ENCODE results near the gene UBE2QL1.
A peak's percentile ranks its signal among the peaks of the same experiment; 100 is the strongest.

UBE2QL1 gene

DNA sequence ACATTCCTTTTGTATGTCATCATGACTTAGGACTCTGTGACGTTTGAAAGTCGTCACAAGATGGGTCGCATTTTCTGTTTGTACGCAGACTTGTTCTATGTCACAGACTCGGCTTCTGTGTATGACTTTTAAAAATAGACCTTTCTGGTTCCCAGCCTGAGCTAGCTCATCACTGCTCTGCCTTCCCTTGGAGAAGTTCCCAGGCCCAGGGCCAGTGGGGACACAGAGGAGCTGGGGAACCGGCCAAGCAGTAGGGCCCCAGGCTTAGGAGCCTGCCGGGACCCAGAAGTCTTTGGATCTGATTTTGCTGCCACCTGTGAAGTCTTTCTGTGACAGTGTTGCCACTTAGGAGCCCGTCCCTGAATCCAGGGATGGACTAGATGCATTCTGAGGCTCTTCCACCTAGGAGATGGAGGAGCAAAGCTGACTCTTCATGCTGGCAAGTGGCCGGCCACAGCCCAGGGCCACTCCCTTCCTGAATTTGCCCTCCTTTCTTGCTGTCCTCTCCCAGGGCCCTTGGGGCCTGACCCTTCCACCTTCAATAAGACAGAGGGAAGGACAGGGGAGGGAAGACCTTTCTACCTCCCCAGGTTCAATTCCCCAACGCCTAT, 18.1 kb upstream of the UBE2QL1 start:
- peak; percentile 17 for DNase-seq

DNA sequence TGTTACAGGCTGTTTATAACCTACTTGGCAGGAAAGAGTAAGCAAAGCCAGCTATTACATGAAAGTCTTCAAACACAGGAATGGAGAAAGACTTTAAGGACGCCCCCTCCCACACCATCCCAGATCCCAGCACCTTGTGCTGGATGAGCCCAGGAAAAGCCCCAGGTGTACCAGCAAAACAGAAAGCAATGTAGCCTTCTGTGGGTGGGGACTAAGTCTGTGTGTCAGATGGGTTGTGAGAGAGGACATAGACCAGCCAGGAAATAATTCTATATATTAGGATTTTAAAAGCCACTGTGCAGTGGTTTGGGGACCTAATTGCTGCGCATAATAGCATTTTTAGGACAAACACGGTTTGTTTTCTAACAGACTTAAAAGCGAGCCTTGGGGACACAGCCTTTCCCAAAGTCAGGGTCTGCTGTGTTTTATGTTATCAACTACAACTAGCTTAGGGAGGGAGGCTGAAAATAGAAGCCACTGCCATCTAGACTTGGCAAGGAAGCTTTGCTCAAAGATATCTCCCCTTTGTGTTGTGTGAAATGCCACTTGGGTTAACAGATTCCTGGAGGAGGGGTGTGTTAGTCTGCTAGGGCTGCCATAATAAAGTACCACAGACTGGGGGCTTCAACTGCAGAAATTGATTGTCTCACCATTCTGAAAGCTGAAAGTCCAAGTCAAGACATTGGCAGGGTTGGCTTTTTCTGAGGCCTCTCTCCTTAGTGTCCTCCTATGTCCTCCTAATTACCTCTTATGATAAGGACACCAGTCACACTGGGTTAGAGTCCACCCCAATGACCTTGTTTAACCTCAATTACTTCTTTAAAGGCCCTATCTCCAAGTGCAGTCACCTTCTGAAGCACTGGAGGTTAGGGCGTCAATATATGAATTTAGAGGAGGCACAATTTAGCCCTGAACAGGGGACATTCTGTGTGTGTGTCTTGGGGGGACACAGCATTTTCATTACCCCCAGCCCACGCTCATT, 17.2 kb upstream of the UBE2QL1 start:
- peak; percentile 4 for DNase-seq

DNA sequence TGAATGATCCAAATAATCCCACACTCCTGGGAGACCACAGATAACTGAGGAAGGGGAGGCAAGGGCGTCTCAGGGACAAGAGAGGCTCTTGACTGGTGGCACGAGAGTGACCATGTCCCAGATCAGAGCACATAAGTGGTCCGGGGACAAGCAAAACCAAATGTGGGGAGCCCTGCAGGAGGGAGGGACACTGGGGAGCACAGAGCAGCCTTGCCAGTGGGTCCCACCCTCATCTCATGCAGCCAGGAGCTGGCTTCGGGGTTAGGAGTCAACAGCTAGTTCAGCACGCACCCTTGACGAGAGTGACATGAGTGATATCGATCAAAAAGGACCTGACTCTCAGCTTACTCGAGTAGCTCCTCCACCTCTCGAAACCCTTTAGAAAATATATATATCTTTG, 16.5 kb upstream of the UBE2QL1 start:
- no peak for DNase-seq

DNA sequence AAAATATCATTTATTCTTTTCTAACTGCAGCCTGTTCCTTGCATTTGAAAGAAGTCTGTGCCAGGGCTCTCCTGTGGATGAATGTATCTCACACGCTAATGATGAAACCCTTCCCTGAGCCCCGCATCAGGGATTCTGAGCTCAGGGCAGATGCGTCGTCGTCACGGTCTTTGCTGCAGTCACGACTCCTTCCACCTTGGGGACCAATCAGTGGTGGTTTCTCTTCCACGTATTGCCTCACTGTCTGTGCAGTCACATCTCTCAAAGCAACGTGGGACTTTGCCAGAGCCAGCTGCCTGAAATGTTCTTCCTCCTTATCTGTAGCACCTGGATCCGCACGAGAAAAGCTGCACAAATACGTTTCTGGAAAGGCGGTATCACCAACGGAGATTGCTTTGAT, 13.9 kb upstream of the UBE2QL1 start:
- DNase-seq, result peak; percentile 49

DNA sequence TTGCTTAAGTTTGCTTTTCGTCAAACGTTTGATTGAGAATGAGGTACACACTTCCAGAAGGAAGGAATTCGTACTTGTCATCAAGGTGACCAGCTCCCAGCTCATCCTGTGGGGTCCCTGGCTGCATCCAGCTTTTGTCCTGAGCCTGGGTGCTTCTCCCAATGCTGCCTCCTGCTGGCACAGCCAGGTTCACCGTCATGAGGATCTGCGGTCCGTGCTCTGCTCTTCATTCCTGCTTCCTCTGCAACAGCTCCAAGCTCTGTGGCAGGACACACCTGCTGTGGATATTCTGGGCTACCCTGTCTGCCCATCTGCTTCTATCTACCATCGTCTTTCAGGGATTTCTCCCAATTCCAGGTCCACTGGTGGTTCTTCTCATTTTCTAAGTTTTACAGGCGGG, 13.3 kb upstream of the UBE2QL1 start:
- DNase-seq, result peak; percentile 54

DNA sequence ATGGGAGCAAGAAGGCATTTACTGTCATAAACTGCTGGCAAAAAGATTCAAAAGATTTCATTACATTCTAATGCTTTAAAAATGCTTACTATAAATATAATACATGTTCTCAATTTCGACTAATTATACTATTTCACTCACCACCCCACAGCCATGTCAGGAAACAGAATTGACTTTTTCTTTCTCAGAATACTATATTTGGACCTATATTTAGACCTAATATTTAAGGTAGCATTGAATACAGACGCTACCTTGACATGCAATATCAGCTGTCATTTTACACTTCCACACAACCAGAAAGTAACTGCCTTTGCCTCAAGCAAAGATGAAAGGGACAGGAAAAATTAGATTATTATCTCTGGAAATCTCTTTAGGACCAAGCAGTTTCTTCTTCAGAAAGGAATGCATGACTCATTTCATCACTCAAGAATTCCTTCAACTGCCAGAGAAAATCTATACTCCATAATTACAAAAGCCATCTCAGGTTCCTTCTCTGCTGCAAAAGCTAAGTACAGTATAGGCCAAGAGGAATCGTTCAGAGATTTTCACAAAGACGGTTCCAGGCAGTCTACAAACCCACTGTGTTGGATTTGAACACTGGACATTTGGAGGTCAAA, 11.8 kb upstream of the UBE2QL1 start:
- DNase-seq, result no peak

DNA sequence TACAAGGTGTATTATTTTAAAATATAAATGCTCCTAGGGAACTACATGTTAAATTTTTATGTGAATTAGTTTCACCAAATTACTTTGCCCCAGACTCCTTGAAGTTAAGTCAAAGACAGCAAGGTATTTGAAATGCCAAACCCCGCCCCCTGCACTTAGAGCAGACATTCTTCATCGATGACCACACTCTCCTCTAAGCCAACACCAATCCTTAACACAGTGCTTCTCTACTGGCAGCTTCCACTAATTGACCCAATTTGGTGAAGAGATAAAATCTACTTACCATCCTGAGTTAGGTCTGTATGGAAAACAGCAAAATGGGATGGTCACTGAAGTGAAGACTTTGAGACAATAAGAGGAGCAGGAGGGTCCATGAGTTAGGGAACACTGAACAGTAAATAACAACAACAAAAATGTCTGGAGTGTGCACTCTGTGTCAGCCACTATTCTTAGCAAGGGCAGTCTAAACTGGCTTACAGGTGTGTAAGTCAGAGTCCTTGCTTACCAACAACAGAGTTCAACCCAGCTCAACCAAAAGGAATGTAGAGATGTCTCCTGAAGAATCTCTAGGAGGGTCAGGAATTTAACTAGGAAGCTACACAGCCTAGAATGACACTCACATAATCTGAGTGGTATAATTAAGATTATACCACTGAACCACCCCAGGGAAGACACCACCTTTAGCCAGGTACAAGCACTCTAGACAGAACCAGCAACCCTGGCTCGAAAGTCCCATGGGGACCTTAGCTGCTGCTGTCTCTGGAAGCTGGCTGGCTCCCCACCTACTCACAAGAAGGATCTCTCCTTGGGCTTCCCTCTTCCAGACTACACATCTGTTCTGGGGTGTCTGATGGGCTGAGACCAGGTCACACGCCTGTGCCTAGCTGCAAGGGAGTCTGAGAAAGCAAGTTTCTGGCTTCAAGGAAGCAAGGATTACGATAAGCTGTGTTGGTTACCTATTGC, 8.8 kb upstream of the UBE2QL1 start:
- DNase-seq, result peak; percentile 13

DNA sequence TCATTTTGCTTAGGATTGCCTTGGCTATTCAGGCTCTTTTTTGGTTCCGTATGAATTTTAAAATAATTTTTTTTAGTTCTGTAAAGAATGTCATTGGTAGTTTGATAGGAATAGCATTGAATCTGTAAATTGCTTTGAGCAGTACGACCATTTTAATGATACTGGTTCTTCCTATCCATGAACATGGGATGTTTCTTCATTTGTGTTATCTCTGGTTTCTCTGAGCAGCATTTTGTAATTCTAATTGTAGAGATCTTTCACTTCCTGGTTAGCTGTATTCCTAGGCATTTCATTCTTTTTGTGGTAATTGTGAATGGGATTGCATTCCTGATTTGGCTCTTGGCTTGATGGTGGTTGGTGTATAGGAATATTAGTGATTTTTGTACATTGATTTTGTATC, 6.3 kb upstream of the UBE2QL1 start:
- DNase-seq, result no peak

DNA sequence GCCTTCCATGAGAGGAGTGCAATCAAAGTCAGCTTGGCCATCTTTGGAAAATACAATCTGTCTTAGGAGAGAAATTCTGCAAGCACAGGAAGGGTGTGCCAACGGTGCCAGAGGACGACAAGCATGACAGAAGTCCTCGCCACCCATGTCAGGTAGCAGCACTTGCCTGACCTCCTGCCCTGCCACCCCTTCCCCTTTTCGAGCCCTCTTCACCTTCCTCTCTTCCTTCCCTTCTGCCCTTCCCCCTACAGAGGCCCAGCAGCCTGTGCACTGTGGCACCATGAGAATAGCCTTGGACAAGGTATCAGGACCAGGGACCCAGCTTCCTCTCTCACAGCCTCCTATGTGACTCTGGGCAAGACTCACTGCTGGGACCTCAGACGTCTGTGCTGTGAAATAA, 5.3 kb upstream of the UBE2QL1 start:
- DNase-seq, result peak; percentile 33

DNA sequence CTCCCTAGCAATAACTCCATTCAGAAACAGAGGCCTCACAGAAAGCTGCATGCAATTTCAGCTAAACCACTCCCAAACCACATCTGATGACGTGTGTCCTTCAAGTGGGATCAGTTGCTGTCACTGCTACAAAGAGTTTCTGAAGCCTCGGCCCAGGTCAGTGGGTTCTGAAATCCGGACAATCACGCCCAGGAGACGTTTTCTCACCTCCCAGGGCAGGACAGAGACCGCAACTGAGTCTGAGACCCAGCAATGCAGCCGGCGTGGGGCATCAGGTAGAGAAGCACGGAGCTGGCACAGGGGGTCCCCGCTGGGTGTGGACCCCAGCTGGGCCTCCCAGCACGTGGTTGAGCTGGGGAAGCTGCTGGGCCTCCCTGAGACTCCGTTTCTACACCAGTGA, 2.6 kb upstream of the UBE2QL1 start:
- DNase-seq, result peak; percentile 43

DNA sequence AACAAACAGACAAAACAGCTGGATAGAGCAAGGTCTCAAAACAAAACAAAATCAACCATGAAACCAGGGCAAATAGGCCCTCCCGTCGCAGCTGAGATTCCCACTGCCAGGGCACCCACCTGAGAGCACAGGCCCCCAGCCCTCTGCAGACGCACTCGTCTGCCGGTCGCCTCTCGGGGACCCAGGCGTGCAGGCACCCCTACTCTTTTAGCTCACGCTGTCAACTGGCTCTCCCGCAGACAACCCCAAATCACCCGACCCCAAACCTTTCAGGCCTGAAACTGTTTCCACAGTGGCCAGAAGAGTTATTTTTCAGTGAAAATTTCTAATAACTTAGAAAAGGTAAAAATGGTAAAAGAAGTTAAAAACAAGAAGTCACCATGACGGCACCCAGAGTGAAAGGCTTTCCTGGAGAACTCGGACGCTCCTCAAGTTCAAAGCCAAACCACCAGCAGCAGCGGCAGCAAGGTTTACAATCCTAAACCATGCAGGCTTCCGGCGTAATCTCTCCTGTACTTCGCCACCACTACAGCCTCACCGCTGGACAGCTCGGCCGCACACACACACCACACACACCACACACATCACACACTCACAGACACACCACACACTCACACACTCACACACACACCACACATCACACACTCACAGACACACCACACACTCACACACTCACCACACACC, 1.9 kb upstream of the UBE2QL1 start:
- DNase-seq, result no peak

DNA sequence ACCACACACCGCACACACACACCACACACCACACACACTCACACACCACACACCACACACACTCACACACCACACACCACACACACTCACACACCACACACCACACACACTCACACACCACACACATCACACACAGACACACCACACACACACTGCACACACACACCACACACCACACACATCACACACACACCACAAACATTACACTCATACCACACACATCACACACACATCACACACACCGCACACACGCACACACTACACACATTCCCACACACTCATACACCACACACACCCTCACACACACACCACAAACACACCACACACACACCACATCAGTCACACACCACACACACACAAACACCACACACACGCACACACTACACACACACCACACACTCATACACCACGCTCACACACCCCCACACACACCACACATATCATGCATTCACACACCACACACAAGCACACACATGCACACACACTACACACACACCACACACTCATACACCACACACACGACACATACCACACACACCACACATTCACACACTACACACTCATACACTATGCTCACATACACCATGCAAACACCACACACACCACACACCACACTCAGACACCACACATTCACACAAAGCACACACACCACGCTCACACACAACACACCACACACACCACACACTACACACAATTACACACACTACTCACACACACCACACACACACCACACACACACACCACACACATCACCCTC, 1.1 kb upstream of the UBE2QL1 start:
- no peak for DNase-seq

DNA sequence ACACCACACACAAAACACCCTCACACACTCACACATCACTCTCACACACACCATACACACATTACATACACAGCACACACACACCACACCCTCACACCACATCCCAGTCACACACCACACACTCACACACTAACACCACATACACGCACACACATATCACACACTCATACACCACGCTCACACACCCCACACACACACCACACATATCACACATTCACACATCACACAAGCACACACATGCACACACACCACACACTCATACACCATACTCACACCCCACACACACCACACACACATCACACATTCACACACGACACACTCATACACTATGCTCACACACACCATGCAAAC, 543 bp upstream of the UBE2QL1 start:
- no peak for DNase-seq

DNA sequence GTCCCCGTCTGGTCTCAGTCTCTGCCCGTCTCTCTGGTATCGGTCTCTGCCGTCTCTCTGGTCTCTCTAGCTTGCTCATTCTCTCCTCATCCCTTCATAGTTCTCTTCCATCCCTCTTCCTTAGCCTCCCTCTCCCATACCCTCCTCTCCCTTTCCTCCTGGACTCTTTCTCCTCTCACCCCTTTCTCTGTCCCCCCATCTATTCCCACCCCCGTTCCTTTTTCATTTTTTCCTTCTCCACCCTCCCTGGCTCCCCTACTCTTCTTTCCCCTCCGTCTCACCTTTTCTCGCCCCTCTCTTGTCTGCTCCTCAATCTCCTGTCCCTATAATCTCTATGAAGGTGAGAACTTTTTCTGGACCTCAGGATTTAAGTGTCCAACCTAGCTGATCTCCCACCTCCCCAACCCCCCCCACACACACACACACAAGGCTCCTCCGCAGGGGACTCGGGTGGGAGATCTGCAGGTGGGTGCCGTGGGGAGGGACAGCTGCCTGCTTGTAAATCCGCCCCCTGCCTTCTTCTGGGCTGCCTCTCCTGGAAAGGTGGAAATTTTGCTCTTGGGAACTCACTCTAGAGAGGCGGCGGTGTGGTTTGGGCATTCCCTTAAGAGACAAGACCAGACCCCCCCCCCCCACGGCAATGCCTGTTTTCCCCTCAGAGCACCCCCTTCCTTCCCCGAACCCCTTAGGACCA, 953 bp downstream of the UBE2QL1 start:
- DNase-seq, result no peak

DNA sequence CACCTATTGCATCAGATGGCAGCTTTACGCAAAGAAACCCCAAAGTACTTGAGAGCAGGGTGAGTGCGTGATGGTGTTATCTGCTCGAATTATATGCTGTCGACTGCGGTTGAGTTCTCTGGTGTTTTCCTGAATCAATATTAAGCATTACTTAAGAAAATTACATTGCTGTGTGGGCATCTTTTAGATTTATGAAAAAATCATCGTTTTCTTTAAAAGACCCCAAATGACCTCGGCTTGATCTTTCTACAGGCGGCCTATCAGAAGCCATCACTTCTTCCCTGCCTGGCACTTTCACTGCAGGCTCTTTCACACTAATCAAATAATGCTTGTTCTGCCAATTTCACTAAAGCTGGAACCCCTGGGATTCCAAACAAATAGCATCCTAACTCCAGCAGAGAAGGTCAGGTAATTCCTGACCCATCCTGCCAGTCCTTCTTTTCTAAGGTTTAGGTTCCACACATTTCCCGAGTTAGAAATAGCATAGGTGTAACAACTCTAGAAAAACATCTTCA, 1.7 kb downstream of the UBE2QL1 start:
- DNase-seq, result no peak

DNA sequence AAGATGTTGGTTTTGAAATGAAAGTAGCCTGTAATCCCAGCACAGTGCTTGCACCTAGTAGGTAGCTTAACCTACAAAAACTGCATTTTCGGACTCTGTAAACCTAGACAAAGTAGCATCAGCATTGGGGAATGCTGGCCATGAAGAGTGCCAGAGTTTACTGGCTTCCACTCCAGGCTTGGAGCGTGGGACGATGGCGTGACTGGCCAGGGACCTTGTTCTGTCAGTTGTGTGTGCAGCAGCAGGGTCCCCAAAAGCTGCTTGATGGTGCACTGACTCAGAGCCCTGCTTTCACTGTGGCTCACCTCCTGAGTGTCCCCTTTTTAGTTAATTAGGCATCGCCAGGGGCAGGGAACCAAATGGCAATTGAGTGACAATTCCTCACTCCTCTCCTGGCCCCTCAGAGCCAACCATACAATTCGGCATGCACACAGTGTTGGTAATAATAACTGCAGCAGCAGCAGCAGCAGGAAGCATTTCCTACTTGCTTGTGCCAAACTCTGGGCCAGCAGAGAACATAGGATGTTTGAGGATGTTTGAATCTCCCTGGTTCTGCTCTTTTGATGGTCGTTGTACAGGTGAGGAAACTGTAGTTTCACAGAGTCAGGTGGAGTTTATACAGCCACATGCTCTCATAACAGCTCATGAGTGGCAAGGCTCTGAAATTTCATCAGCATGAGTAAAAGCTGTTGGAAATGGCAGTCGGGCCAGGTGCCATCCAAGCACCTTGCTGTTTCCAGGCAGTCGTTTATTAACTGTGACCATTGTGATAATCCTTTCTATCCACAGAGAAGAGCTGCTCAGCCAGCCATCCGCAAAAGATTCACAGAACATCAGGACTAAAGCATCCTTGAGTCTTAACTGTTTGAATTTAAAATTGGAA, 4.2 kb downstream of the UBE2QL1 start:
- no peak for DNase-seq

DNA sequence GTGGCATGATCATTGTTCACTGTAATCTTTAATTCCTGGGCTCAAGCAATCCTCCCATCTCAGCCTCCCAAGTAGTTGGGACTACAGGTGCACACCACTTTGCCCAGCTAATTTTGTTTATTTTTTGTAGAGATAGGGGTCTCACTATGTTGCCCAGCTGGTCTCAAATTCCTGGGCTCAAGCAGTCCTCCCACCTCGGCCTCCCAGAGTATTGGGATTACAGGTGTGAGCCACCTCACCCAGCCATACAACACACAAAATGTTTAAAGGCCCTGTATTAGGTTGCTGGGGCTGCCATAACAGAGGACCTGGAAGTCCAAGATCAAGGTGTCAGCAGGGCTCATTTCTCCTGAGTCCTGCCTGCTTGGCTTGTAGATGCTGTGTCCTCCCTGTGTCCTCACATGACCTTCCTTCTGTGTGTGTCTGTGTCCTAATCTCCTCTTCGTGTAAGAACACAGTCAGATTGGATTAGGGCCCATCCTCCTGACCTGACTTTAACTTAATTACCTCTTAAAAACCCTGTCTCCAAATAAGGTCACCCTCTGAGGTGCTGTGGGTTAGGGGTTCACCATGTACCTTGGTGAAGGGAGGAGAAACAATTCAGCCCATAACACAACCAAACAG, 5.4 kb downstream of the UBE2QL1 start:
- no peak for DNase-seq

DNA sequence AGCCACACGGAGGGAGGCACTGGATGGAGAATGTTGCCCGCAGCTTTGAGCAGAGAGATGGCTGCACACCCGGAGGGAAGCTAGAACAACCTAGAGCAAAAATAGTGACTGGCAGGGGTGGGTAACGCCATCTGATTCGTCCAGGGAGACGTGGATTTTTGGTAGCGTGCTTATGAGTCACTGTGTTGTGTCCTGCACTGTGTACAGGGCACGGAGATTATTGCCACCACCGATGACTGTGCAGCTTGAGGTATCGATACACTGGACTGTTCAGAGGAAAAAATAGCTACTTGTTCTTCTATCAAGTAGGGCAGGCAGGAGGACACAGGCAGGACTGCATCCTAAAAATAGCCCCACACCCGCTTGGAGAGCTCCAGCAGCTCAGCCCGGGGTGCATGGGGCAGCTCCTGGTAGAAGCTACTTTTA, 6.0 kb downstream of the UBE2QL1 start:
- DNase-seq, result no peak

Measured in activated CD8-positive, alpha-beta memory T cell treated with anti-CD3 and anti-CD28 coated beads for 24 hours (primary cell).